ENCODE data around the gene NME4. TPM values are rescaled to one million over a fixed set of nuclear protein-coding genes. Genes with fewer than 3 reads are reported as not detected.

NME4 gene
- 69.6 and 110 TPM in 2 replicates for total RNA-seq

DNA sequence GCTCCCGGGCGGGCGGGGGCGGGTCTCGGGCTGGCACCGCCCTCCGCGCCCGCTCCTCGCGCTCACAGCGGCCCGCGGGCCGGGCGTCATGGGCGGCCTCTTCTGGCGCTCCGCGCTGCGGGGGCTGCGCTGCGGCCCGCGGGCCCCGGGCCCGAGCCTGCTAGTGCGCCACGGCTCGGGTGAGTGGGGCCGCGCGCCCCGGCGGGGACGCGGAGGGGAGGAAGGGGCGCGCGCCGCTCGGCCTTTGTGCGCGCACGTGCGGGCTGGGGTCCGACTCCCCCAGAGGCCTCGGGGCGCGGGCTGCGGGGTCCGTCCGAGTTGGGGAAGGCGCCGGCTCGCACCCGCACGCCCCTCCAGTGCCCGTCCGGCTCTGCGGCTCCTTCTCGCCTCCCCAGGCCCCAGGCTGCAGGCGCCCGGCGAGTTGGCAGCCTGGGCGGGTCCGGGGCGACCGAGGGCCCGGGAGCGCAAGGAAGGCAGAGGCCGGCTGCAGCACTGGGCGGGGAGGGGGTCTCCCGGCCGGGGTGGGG lies at the start of gene NME4:
NME4 (plus strand) TSS at position 65 of the 527 bp plus-strand sequence; CDS start at position 89, 24 bp downstream.

DNA sequence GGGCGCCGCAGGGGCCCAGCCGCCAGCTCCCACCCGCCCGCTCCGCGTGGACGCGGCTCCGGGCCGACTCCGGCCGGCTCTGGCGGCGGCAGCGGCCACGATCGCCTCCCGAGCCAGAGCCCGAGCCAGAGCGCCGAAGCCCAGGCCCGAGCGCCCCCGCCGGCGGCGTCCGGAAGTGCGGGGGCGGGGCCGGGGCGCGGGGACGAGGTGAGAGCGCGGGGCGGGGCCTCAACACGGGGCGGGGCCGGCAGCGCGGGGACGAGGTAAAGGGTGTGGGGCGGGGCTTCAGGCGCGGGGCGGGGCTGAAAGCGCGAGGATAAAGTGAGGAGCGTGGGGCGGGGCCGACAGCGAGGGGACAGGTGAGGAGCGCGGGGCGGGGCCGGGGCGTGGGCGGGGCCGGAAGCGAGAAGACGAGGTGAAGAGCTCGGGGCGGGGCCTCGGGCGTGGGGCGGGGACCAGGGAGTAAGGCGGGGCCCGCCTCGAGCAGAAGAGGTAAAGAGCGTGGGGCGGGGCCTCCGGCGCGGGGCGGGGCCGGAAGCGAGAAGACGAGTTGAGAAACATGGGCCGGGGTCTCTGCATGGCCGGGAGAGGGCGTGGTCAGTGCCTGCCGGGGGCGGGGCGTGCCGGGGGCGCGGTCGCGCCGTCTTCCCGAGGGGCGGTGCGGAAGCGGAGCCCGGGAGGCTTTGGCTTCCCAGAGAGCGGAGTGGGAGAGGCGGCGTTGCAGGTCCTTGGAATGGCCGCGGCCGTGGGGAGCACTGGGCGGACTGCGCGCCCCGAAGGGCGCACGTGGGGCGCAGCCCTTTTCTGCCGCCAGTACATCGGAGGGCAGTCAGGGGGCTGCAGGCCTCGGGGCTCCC lies 44.2 kb upstream of the NME4 start, which contains the start of gene AXIN1:
AXIN1 (minus strand) TSS at position 177 of the 857 bp plus-strand sequence. CDS start 5,698 bp downstream, outside the sequence.

DNA sequence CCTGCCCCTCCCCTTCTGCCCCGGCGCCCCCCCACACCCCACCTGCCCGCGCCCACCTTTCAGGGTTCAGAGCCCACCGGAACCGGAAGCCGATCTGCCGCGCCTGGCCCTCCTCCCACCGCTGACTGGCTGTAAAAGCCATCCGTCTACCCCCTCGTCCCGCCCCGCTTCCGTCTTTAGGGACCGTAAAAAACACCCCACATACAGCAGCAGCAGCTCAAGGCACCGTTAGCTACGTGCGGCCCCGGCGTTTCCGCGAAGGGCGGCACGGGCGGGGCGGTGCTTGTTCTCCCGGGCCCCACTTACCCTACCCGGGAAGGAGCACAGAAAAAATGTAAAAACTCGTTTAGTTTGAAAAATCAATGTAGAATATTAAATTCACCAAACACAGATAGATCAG lies 26.6 kb upstream of the NME4 start, which contains the start of gene MRPL28:
MRPL28 (minus strand) TSS at position 96 of the 400 bp plus-strand sequence. CDS start 320 bp downstream, outside the sequence.

DNA sequence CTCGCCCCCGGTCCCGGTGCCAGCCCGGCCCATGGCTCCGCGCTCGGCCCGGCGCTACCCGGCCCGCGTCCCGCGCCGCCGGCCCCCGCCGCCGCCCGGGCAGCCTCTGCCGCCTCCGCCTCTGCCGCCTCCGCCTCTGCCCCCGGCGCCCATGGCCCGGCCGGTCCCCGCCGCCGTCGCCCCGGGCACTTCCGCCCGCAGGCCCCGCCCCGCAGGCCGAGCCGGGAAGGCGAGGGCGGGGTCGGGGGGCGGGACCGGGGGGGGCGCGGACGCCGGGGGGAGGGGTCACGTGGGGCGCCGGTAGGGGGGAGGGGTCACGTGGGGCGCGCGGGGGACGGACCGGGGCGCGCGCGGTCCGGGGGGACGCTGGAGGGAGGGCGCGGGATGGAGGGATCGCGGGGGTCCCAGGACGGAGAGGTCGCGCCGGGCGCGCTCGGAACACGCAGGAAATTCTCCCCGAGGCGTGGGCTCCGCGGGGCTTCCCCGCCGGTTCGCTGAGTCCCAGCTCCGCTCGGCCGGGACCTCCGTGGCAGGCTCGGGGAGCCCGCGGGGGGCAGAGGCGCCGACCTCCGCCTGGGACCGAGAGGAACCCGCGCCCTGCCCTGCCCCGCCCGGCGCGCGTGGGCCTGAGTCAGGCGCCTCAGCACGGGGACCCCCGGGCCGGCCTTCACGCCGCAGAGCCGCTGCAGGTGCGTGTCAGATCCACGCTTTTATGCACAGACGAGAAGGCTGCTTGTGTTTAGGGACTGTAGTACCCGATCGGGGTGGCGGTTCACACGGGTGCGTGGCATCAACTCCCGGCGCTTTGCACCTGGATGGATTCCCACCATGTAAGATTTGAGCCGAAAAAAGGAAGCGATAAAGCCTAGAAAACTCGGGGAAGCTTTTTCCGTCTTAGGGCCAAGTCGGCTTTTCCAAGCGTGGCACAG lies 14.9 kb upstream of the NME4 start, which contains the start of gene PGAP6:
PGAP6 (minus strand) TSS at position 190 of the 929 bp plus-strand sequence; CDS start at position 33, 157 bp downstream.

DNA sequence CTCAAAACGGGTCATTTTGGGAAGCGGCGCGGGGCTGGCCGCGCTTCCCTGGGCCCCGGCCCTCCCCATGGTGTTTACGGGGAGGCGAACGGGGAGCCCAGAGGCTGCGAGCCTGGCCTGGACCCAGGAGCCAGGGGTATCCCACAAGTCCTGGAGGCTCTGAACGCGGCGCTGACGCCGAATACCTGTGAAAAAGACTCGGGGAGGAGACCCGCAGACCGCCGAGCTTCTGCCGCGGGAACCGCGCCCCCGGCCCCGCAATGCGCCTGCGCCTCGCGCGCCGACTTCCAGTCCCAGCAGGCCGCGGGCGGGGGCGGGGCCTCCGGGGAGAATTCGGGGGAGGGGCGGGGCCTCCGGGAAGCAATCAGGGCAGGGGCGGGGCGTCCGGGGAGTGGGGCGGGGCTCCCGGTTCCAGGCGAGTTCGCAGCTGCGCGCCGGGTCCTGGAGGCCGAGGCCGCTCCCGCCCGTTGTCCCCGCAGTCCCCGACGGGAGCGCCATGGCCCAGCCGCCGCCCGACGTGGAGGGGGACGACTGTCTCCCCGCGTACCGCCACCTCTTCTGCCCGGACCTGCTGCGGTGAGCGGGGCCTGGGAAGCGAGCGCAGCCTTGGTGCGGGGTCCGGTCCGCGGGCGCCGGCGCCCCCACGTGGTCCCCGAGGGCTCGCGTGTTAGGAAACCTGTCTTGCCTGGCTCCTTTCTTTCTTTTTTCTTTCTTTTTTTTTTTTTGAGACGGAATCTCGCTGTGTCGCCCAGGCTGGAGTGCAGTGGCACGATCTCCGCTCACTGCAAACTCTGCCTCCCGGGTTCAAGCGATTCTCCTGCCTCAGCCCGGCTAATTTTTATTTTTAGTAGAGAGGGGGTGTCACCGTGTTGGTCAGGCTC lies 4.7 kb downstream of the NME4 start, which contains the start of gene DECR2:
DECR2 (plus strand) TSS at position 418 of the 881 bp plus-strand sequence; CDS start at position 497, 79 bp downstream.

DNA sequence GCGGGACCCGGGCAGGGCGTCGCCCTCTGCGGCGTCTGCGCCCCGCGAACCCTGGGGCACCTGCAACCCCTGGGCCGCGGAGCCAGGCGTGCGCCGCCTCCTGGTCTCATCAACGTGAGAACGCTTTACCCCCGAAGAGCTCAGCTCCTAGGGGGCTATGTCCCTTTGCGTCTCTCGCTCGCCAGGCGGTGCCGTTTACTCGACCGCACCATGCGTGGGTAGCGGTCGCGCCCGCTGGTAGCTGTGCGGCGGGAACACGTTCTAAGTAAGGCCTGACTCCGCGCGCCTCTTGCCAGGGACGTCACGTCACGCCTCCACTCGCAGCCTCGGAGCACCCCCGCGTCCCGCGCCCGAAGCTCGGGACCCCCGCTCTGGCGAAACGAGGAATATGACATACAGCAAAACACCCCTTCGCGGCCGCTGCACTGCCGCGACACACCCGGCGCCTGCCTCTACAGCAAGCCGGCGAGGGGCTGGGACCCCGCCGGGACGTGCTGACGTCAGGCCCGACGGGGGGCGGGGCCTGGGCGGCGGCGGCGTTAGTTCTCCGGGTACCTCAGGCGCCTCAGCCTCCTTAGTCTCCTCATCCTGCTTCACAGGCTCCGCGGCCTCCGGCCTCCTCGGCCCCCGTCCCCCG lies 28.2 kb downstream of the NME4 start, which contains the start of gene RAB11FIP3:
RAB11FIP3 (plus strand) TSS at position 568 of the 637 bp plus-strand sequence. CDS start 358 bp downstream, outside the sequence.

Small RNA genes within 50 kb of the gene (small RNA-seq; reads per million reads assigned to genes)
- gene RF00019: not detected

Other genes with a start within 250 kb of the NME4 start
- not detected in 2 replicates for gene HBZ, start 244.6 kb upstream of the NME4 start, total RNA-seq
- gene HBM, start 231.2 kb upstream of the NME4 start, total RNA-seq: not detected in 2 replicates
- 0.73 TPM in 1 of 2 replicates, not detected in the other for gene HBA2, start 224.3 kb upstream of the NME4 start, total RNA-seq
- not detected in 2 replicates for gene HBA1, start 220.5 kb upstream of the NME4 start, total RNA-seq
- gene HBQ1, start 216.7 kb upstream of the NME4 start, total RNA-seq: not detected in 2 replicates
- 35.6 and 43.8 TPM in 2 replicates for gene LUC7L, start 167.8 kb upstream of the NME4 start, total RNA-seq
- gene FAM234A, start 162.4 kb upstream of the NME4 start, total RNA-seq: 50.4 and 52.9 TPM in 2 replicates
- 0.98 and 2.6 TPM in 2 replicates for gene RGS11, start 121.3 kb upstream of the NME4 start, total RNA-seq
- 0.37 TPM in 1 of 2 replicates, not detected in the other for gene ARHGDIG, start 116.6 kb upstream of the NME4 start, total RNA-seq
- gene PDIA2, start 114.0 kb upstream of the NME4 start, total RNA-seq: 0.20 TPM in 1 of 2 replicates, not detected in the other
- 16.9 and 19.9 TPM in 2 replicates for gene AXIN1, start 44.5 kb upstream of the NME4 start, total RNA-seq
- gene MRPL28, start 26.7 kb upstream of the NME4 start, total RNA-seq: 57.7 and 71.9 TPM in 2 replicates
- 38.9 and 44.6 TPM in 2 replicates for gene PGAP6, start 15.2 kb upstream of the NME4 start, total RNA-seq
- 14.9 and 23.9 TPM in 2 replicates for gene DECR2, start 4.7 kb downstream of the NME4 start, total RNA-seq
- 21.7 and 23.5 TPM in 2 replicates for gene RAB11FIP3, start 28.4 kb downstream of the NME4 start, total RNA-seq
- gene CAPN15, start 130.5 kb downstream of the NME4 start, total RNA-seq: 45.2 and 67.6 TPM in 2 replicates
- not detected in 2 replicates for gene PRR35, start 163.2 kb downstream of the NME4 start, total RNA-seq
- gene NHLRC4, start 169.8 kb downstream of the NME4 start, total RNA-seq: 0.37 and 0.59 TPM in 2 replicates
- 23.5 and 25.6 TPM in 2 replicates for gene PIGQ, start 172.8 kb downstream of the NME4 start, total RNA-seq
- 11.4 and 13.3 TPM in 2 replicates for gene RAB40C, start 192.9 kb downstream of the NME4 start, total RNA-seq
- gene WFIKKN1, start 233.8 kb downstream of the NME4 start, total RNA-seq: 0.20 and 0.37 TPM in 2 replicates
- 88.2 and 125 TPM in 2 replicates for gene METTL26, start 239.1 kb downstream of the NME4 start, total RNA-seq
- gene MCRIP2, start 244.6 kb downstream of the NME4 start, total RNA-seq: 23.7 and 25.7 TPM in 2 replicates

All from subcutaneous preadipocyte (primary cell).